PC-9 (cell line): ENCODE results near the gene SH3PXD2A. TPM values are rescaled to one million over a fixed set of nuclear protein-coding genes. Genes with fewer than 3 reads are reported as not detected.

Experiments used
- BruUV-seq: library from RNA; stranded (reverse); fragments of 400-500 nt; replicated peaks from 2 replicates; lab custom pipeline; 2021; lab: Mats Ljungman, UMichigan
- CTCF ChIA-PET: fragments of 300-600 bp; sonication (Branson Sonifier 250); formaldehyde crosslinking; loops from one replicate; lab custom pipeline; 2022; ENCODE audit warnings: antibody characterized with exemption; lab: Charles Lee
- POLR2A ChIA-PET: fragments of 300-600 bp; sonication (Branson Sonifier 250); formaldehyde crosslinking; loops from one replicate; lab custom pipeline; 2022; ENCODE audit warnings: antibody characterized with exemption; ENCODE audit not compliant: unreplicated experiment; lab: Charles Lee
- DNase-seq, 2 experiments: peaks; one replicate each; pipeline versions ENCODE4 v3.0.0 to v3.0.0-alpha.2; 2015 to 2022; ENCODE audit warnings: mixed read lengths in 1 of 2
- H2AFZ ChIP-seq: fragments of 200-600 bp; sonication (generic); 2 replicates; pipeline ENCODE4 v1.8.1; 2017; ENCODE audit warnings: antibody characterized with exemption
- H3F3A ChIP-seq: fragments of 200-600 bp; sonication (generic); 2 replicates; pipeline ENCODE4 v1.8.1; 2017; ENCODE audit warnings: antibody characterized with exemption, mild to moderate bottlenecking, low read depth; ENCODE audit not compliant: insufficient read depth
- H3K27ac ChIP-seq: fragments of 200-600 bp; sonication (generic); 2 replicates; pipeline ENCODE4 v1.6.1; 2016; ENCODE audit warnings: mixed run types
- H3K27me3 ChIP-seq: fragments of 200-600 bp; sonication (generic); 2 replicates; pipeline ENCODE4 v1.6.1; 2016; ENCODE audit warnings: low read depth, mixed run types; ENCODE audit not compliant: insufficient read depth
- H3K36me3 ChIP-seq: fragments of 200-600 bp; sonication (generic); 2 replicates; pipeline ENCODE4 v1.6.1; 2016; ENCODE audit warnings: low read depth, mixed run types
- H3K4me1 ChIP-seq: fragments of 200-600 bp; sonication (generic); replicated peaks from 2 replicates; pipeline ENCODE4 v1.6.1; 2016; ENCODE audit warnings: mixed run types; ENCODE audit not compliant: insufficient read depth
- H3K4me2 ChIP-seq: fragments of 200-600 bp; sonication (generic); 2 replicates; pipeline ENCODE4 v1.6.1; 2017; ENCODE audit warnings: mixed run types
- H3K4me3 ChIP-seq: fragments of 200-600 bp; sonication (generic); 2 replicates; pipeline ENCODE4 v1.6.1; 2016; ENCODE audit warnings: mixed run types
- H3K79me2 ChIP-seq: fragments of 200-600 bp; sonication (generic); 2 replicates; pipeline ENCODE4 v1.6.1; 2017; ENCODE audit warnings: low read depth, mixed run types
- H3K9me2 ChIP-seq: fragments of 200-600 bp; sonication (generic); 2 replicates; pipeline ENCODE4 v1.8.1; 2017; ENCODE audit warnings: mild to moderate bottlenecking; ENCODE audit not compliant: insufficient read depth
- H3K9me3 ChIP-seq: fragments of 200-600 bp; sonication (generic); 2 replicates; pipeline ENCODE4 v1.8.1; 2016; ENCODE audit warnings: low read depth; ENCODE audit not compliant: insufficient read depth
- H4K20me1 ChIP-seq: fragments of 200-600 bp; sonication (generic); 2 replicates; pipeline ENCODE4 v1.8.1; 2017; ENCODE audit not compliant: insufficient read depth
- EZH2 ChIP-seq: fragments of 200-600 bp; sonication (generic); IDR thresholded peaks from 2 replicates; pipeline ENCODE4 v1.8.0; 2017; ENCODE audit warnings: antibody characterized with exemption, low read depth
- intact Hi-C: fragments of 100-400 bp; cut with micrococcal nuclease; formaldehyde crosslinking; loops from one replicate; pipeline ENCODE4 v1.10.0; 2022; ENCODE audit not compliant: unreplicated experiment
- total RNA-seq: library from RNA; stranded (reverse); gene quantifications from 2 replicates; pipeline ENCODE4 v1.2.3, GENCODE V29; 2021
- TF ChIP-seq, protein P1 (sequence below): fragments of 200-600 bp; sonication (generic); conservative IDR thresholded peaks from 2 replicates; pipeline ENCODE4 v1.6.1; 2017; ENCODE audit warnings: mixed run types, antibody characterized with exemption, mild to moderate bottlenecking, moderate library complexity

Gene SH3PXD2A
- total RNA-seq, 1 experiment from 2014 or later, result 12.5 TPM

DNA sequence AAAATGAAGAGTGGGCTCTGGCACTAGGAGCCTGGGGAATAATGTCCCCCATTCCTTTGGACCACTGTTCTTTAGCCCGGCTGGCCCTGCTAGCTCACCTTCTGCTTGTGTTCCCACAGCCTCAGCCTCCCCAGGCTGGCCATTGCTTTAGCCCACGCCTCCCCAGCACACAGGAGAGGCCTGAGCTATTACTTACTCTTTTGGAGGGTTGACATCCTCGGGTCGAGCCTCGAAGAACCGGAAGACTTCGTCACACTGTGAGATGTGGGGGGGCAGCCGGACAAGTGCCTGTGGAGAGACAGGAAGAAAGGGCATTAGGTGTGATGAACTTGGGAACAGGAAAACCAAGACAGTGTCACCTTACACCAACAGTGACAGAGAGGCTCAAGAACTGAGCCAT, 131.3 kb downstream of the SH3PXD2A start:
- TF ChIP-seq, protein P1, sequence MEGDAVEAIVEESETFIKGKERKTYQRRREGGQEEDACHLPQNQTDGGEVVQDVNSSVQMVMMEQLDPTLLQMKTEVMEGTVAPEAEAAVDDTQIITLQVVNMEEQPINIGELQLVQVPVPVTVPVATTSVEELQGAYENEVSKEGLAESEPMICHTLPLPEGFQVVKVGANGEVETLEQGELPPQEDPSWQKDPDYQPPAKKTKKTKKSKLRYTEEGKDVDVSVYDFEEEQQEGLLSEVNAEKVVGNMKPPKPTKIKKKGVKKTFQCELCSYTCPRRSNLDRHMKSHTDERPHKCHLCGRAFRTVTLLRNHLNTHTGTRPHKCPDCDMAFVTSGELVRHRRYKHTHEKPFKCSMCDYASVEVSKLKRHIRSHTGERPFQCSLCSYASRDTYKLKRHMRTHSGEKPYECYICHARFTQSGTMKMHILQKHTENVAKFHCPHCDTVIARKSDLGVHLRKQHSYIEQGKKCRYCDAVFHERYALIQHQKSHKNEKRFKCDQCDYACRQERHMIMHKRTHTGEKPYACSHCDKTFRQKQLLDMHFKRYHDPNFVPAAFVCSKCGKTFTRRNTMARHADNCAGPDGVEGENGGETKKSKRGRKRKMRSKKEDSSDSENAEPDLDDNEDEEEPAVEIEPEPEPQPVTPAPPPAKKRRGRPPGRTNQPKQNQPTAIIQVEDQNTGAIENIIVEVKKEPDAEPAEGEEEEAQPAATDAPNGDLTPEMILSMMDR, result no peak
- no peak for TF ChIP-seq EZH2

DNA sequence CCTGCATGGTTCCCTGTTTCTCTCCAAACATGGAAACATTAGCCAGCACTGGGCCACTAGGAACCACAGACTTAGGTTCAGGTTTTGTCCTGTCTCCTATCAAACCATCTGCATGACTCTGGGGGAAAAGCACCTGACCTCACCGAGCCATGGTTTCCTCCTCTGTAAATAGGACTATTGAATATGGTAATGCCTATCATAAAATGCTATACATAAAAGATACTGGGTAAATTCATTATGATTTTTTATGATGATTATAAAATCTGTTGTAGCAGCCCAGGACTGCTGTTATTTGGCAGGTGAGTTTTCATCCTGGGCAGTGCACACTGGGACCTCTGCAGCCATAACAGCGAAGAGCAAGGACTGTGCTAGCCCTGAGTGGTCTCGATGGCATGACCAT, 131.8 kb downstream of the SH3PXD2A start:
- no peak for DNase-seq
- ChIA-PET POLR2A (no interaction called here), CTCF (no interaction called here)
- Histone ChIP-seq H4K20me1 (no peaks in the 10 kb centered on the region), H3K9me2 (no peaks in the 10 kb centered on the region), H3K27ac (no peak overlapping the region), H2AFZ (no peak overlapping the region), H3K4me1 (no peaks in the 10 kb centered on the region), H3K9me3 (no peaks in the 10 kb centered on the region), H3K36me3 (no peaks in the 10 kb centered on the region), H3K27me3 (no peaks in the 10 kb centered on the region), H3K4me2 (no peak overlapping the region), H3K4me3 (no peak overlapping the region), H3K79me2 (no peaks in the 10 kb centered on the region), H3F3A (no peaks in the 10 kb centered on the region)
- BruUV-seq, result no TSS peak
- no peak for TF ChIP-seq EZH2
- TF ChIP-seq, protein P1, result no peak
- intact Hi-C loops, result no loop called here

More for the DNA sequence above, 131.3 kb downstream of the SH3PXD2A start:
- Histone ChIP-seq H3K4me1 (no peaks in the 10 kb centered on the region), H3F3A (no peaks in the 10 kb centered on the region), H2AFZ (no peak overlapping the region), H3K79me2 (no peaks in the 10 kb centered on the region), H3K27ac (no peak overlapping the region), H3K4me3 (no peak overlapping the region), H3K36me3 (no peaks in the 10 kb centered on the region), H3K27me3 (no peaks in the 10 kb centered on the region), H4K20me1 (no peaks in the 10 kb centered on the region), H3K9me3 (no peaks in the 10 kb centered on the region), H3K9me2 (no peaks in the 10 kb centered on the region), H3K4me2 (no peak overlapping the region)
- DNase-seq, result no peak
- ChIA-PET POLR2A (no interaction called here), CTCF (no interaction called here)
- intact Hi-C loops, result no loop called here
- no TSS peak for BruUV-seq

DNA sequence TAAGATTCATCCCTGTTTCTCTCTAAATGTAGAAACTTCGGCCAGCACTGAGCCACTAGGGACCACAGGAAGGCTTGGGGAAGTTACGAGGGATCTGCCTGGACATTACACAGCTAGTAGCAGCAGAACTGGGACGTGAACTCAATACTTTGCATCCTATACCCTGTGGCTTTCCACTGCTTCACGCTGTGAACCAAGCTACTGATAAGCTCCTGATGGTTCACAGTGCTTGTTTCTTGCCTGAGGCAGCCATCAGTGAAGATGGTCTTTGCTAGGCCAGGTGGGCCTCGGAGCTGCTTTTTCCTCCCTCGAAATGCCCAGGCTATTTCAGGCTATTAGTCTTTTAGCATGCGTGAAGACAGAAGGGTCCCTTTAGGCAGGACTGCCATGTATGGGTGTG, 132.7 kb downstream of the SH3PXD2A start:
- Histone ChIP-seq H3K9me3 (no peaks in the 10 kb centered on the region), H3K4me2 (no peak overlapping the region), H3K27ac (no peak overlapping the region), H3K79me2 (no peaks in the 10 kb centered on the region), H3K36me3 (no peaks in the 10 kb centered on the region), H3K4me1 (peaks cover 1% of the 10 kb centered on the region), H3K9me2 (no peaks in the 10 kb centered on the region), H3K4me3 (no peak overlapping the region), H4K20me1 (no peaks in the 10 kb centered on the region), H2AFZ (no peak overlapping the region), H3K27me3 (no peaks in the 10 kb centered on the region), H3F3A (no peaks in the 10 kb centered on the region)
- ChIA-PET POLR2A (no interaction called here), CTCF (no interaction called here)
- no TSS peak for BruUV-seq
- no peak for DNase-seq
- intact Hi-C loops, result no loop called here
- TF ChIP-seq, protein P1, result no peak
- TF ChIP-seq EZH2, result no peak
